Activated CD8-positive, alpha-beta T cell treated with anti-CD3 and anti-CD28 coated beads for 36 hours (primary cell): ENCODE data around the gene TIMM44. TPM values are rescaled to one million over a fixed set of nuclear protein-coding genes. Genes with fewer than 3 reads are reported as not detected.
A peak's percentile ranks its signal among the peaks of the same experiment; 100 is the strongest.

Experiments
- ATAC-seq: fragments of 200-7000 bp; cut with Tn5 transposase; one replicate; pipeline ENCODE4 v1.10.0; 2021; ENCODE audit warnings: mild to moderate bottlenecking, moderate library complexity
- CTCF ChIA-PET: fragments of 350-600 bp; sonication (Branson Sonifier 250); formaldehyde crosslinking; loops from one replicate; lab custom pipeline; 2021; ENCODE audit warnings: antibody characterized with exemption; lab: Charles Lee
- POLR2A ChIA-PET: fragments of 350-600 bp; sonication (Branson Sonifier 250); formaldehyde crosslinking; loops from one replicate; lab custom pipeline; 2021; ENCODE audit warnings: antibody characterized with exemption; lab: Charles Lee
- DNase-seq: peaks from one replicate; pipeline ENCODE4 v3.0.0-alpha.2; 2020
- H3K27ac Mint-ChIP-seq: one replicate; pipeline ENCODE4 v1.8.0; 2021; ENCODE audit warnings: mild to moderate bottlenecking, mixed read lengths
- H3K27me3 Mint-ChIP-seq: one replicate; pipeline ENCODE4 v1.8.0; 2021; ENCODE audit warnings: mixed read lengths
- H3K36me3 Mint-ChIP-seq: one replicate; pipeline ENCODE4 v1.8.0; 2021; ENCODE audit warnings: low read depth, mixed read lengths
- H3K4me1 Mint-ChIP-seq: one replicate; pipeline ENCODE4 v1.8.0; 2021; ENCODE audit warnings: low read depth, mixed read lengths
- H3K4me3 Mint-ChIP-seq: one replicate; pipeline ENCODE4 v1.8.0; 2021; ENCODE audit warnings: mild to moderate bottlenecking, moderate library complexity, mixed read lengths
- H3K9me3 Mint-ChIP-seq: one replicate; pipeline ENCODE4 v1.8.0; 2021; ENCODE audit warnings: mixed read lengths
- CTCF ChIP-seq: fragments of 200-600 bp; IDR thresholded peaks from one replicate; pipeline ENCODE4 v1.8.0; 2022; ENCODE audit warnings: antibody characterized with exemption, mild to moderate bottlenecking
- intact Hi-C: fragments of 100-400 bp; cut with micrococcal nuclease; formaldehyde crosslinking; loops from one replicate; pipeline ENCODE4 v1.10.0; 2022
- total RNA-seq, 2 experiments: library from RNA; stranded (reverse); gene quantifications; one replicate each; pipeline ENCODE4 v1.2.3, GENCODE V29; 2021

Gene TIMM44
- total RNA-seq, 2 experiments from 2014 or later, result 92.3 to 95.5 TPM

- Mint-ChIP-seq H3K4me1 (peaks cover 15% of the 10 kb centered on the region), H3K4me3 (no peak overlapping the region), H3K36me3 (peaks cover 34% of the 10 kb centered on the region), H3K9me3 (no peaks in the 10 kb centered on the region), H3K27me3 (no peaks in the 10 kb centered on the region), H3K27ac (no peak overlapping the region)
- ChIA-PET CTCF (interaction anchor here (1.0 to 1.4 kb wide), 2 partner anchors 10 to 12 kb away, joined by 4 read pairs; partner anchors contain the start of gene SNAPC2), POLR2A (interaction anchor here (0.8 to 2.7 kb wide), 2 partner anchors 9 to 391 kb away, joined by 3 to 13 read pairs; no protein-coding TSS in a partner anchor)
- ATAC-seq (no peak), DNase-seq (no peak)
- intact Hi-C loops, result no loop called here
- no peak for TF ChIP-seq CTCF
Measured at GRCh38 chr19:7908078-7908699, 35.3 kb downstream of the TIMM44 start.

- ATAC-seq, result no peak
- CTCF ChIA-PET, result interaction anchor here (1.4 kb wide), 1 partner anchor 13 kb away, joined by 4 read pairs; the partner anchor contains the start of gene SNAPC2
- no peak for DNase-seq
- intact Hi-C loops, result no loop called here
- Mint-ChIP-seq H3K9me3 (no peaks in the 10 kb centered on the region), H3K27me3 (no peaks in the 10 kb centered on the region), H3K36me3 (peaks cover 29% of the 10 kb centered on the region), H3K4me3 (no peak overlapping the region), H3K27ac (no peak overlapping the region), H3K4me1 (peaks cover 17% of the 10 kb centered on the region)
- TF ChIP-seq CTCF, result no peak
- POLR2A ChIA-PET, result interaction anchor here (2.7 kb wide), 1 partner anchor 10 kb away, joined by 13 read pairs; no protein-coding TSS in a partner anchor
Measured at GRCh38 chr19:7907544-7907943, 35.9 kb downstream of the TIMM44 start.

GRCh38 chr19:7907122-7907521 is 36.3 kb downstream of the TIMM44 start:
- Mint-ChIP-seq H3K36me3 (peaks cover 29% of the 10 kb centered on the region), H3K4me1 (peaks cover 18% of the 10 kb centered on the region), H3K27me3 (no peaks in the 10 kb centered on the region), H3K27ac (no peak overlapping the region), H3K4me3 (no peak overlapping the region), H3K9me3 (no peaks in the 10 kb centered on the region)
- no peak for ATAC-seq
- ChIA-PET POLR2A (interaction anchor here (2.7 kb wide), 1 partner anchor 11 kb away, joined by 13 read pairs; no protein-coding TSS in a partner anchor), CTCF (no interaction called here)
- no peak for DNase-seq
- intact Hi-C loops, result no loop called here
- TF ChIP-seq CTCF, result no peak

GRCh38 chr19:7905859-7906258 is 37.6 kb downstream of the TIMM44 start:
- Mint-ChIP-seq H3K36me3 (peaks cover 20% of the 10 kb centered on the region), H3K27ac (peak overlapping the region; percentile 47), H3K4me3 (peak overlapping the region; percentile 89), H3K4me1 (peaks cover 18% of the 10 kb centered on the region), H3K9me3 (no peaks in the 10 kb centered on the region), H3K27me3 (no peaks in the 10 kb centered on the region)
- ChIA-PET POLR2A (interaction anchor here (0.5 to 1.1 kb wide), 3 partner anchors 9 to 449 kb away, joined by 3 to 4 read pairs (median 3); no protein-coding TSS in a partner anchor), CTCF (no interaction called here)
- TF ChIP-seq CTCF, result no peak
- ATAC-seq (no peak), DNase-seq (no peak)
- intact Hi-C loops, result no loop called here

- Mint-ChIP-seq H3K4me3 (peak overlapping the region; percentile 89), H3K27ac (peak overlapping the region; percentile 91), H3K27me3 (no peaks in the 10 kb centered on the region), H3K36me3 (peaks cover 15% of the 10 kb centered on the region), H3K9me3 (no peaks in the 10 kb centered on the region), H3K4me1 (peaks cover 18% of the 10 kb centered on the region)
- intact Hi-C loops, result no loop called here
- ChIA-PET CTCF (no interaction called here), POLR2A (interaction anchor here (0.5 to 1.1 kb wide), 3 partner anchors 10 to 449 kb away, joined by 3 to 4 read pairs (median 3); no protein-coding TSS in a partner anchor)
- no peak for ATAC-seq
- no peak for DNase-seq
- no peak for TF ChIP-seq CTCF
Measured at GRCh38 chr19:7905268-7905667, 38.2 kb downstream of the TIMM44 start.
